ENCODE measurements around the gene PDE4D. TPM values are rescaled to one million over a fixed set of nuclear protein-coding genes. Genes with fewer than 3 reads are reported as not detected.

Gene PDE4D
- total and polyA plus RNA-seq, 4 donors = 12.8 to 167 (median 44.5) TPM

DNA sequence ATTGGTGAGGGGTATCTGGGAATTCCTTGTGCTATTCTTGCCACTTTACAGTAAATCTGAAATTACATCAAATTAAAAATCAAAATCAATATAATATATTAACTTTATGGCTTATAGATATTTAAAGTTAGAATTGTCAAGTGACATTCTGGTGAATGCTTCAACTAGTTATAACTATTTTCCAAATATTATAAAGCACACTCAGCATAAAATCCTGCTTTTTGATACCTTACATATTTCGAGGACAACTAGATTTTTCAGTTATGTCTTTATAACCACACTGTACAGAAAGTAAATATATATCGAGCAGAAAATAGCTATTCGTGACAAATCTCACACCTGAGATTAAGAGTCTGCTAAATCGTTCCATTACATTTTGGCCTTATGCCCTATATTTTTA is 210.2 kb downstream of the PDE4D start:
- WGBS, 2 donors = 95 to 96% methylated on average over 4 of the region's 4 CpGs
- Histone ChIP-seq H3K9ac (ENCODE audit: insufficient read depth in 1 of 2, low read length in 2 of 2) (no peak overlapping the region), H3K27me3 (ENCODE audit: control insufficient read depth in 3 of 3, insufficient read depth in 3 of 3, low read length in 2 of 3) (no peaks in the 10 kb centered on the region), H3K27ac (ENCODE audit: low read depth in 1 of 2, low read length in 1 of 2) (no peak overlapping the region), H3K9me3 (ENCODE audit: control insufficient read depth in 4 of 4, insufficient read depth in 3 of 4, low read length in 3 of 4) (no peaks in the 10 kb centered on the region), H3K4me3 (no peak overlapping the region), H3K4me1 (ENCODE audit: control insufficient read depth in 5 of 5, insufficient read depth in 5 of 5, low read length in 5 of 5) (peaks cover 0 to 6% (median 0%) of the 10 kb centered on the region in 5 donors), H3K36me3 (ENCODE audit: control insufficient read depth in 4 of 4, insufficient read depth in 4 of 4, low read length in 4 of 4) (peaks cover 0 to 1% (median 0%) of the 10 kb centered on the region in 4 donors)
- TF ChIP-seq, protein P1, sequence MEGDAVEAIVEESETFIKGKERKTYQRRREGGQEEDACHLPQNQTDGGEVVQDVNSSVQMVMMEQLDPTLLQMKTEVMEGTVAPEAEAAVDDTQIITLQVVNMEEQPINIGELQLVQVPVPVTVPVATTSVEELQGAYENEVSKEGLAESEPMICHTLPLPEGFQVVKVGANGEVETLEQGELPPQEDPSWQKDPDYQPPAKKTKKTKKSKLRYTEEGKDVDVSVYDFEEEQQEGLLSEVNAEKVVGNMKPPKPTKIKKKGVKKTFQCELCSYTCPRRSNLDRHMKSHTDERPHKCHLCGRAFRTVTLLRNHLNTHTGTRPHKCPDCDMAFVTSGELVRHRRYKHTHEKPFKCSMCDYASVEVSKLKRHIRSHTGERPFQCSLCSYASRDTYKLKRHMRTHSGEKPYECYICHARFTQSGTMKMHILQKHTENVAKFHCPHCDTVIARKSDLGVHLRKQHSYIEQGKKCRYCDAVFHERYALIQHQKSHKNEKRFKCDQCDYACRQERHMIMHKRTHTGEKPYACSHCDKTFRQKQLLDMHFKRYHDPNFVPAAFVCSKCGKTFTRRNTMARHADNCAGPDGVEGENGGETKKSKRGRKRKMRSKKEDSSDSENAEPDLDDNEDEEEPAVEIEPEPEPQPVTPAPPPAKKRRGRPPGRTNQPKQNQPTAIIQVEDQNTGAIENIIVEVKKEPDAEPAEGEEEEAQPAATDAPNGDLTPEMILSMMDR (IDR thresholded peaks at IDR 0.05; ENCODE audit: control extremely low read depth, extremely low read depth) = no peak
- ATAC-seq (ENCODE audit: insufficient read depth, low FRiP score) (no peak), DNase-seq (no peak)

- H3K4me3 ChIP-seq = no peak overlapping the region
- H3K27ac ChIP-seq (ENCODE audit: low read depth in 1 of 2, low read length in 1 of 2) = no peak overlapping the region
- peaks cover 0 to 1% (median 0%) of the 10 kb centered on the region in 4 donors for H3K36me3 ChIP-seq (ENCODE audit: control insufficient read depth in 4 of 4, insufficient read depth in 4 of 4, low read length in 4 of 4)
- no peaks in the 10 kb centered on the region for H3K9me3 ChIP-seq (ENCODE audit: control insufficient read depth in 4 of 4, insufficient read depth in 3 of 4, low read length in 3 of 4)
- ATAC-seq (ENCODE audit: insufficient read depth, low FRiP score) (no peak), DNase-seq (no peak)
- peaks cover 0 to 6% (median 0%) of the 10 kb centered on the region in 5 donors for H3K4me1 ChIP-seq (ENCODE audit: control insufficient read depth in 5 of 5, insufficient read depth in 5 of 5, low read length in 5 of 5)
- 86 to 91% methylated on average over 1 of the region's 1 CpG for WGBS, 2 donors
- TF ChIP-seq, protein P1 (IDR thresholded peaks at IDR 0.05; ENCODE audit: control extremely low read depth, extremely low read depth) = no peak
- no peaks in the 10 kb centered on the region for H3K27me3 ChIP-seq (ENCODE audit: control insufficient read depth in 3 of 3, insufficient read depth in 3 of 3, low read length in 2 of 3)
- no peak overlapping the region for H3K9ac ChIP-seq (ENCODE audit: insufficient read depth in 1 of 2, low read length in 2 of 2)
These were observed 211.0 kb downstream of the PDE4D start for GRCh38 chr5:59682542-59682941.

DNA sequence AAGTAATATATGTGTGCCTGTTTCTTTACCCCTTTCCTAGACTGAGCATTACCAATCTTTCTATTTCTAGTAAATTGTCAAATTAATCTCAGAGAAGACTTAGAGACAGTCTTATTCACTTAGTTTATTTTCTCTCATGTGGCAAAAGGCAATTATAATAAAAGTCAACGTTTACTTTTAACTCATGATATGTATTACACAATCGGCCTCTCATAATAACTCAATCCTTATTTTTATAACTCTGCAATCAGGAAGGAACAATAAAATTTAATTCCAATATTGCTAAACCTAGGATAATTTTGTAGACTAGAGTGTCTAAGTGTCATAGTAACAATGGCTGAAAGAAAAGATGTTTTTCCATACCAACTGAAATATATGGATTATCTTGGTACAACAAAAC is 214.6 kb downstream of the PDE4D start:
- Histone ChIP-seq H3K4me1 (ENCODE audit: control insufficient read depth in 5 of 5, insufficient read depth in 5 of 5, low read length in 5 of 5) (peaks cover 0 to 6% (median 0%) of the 10 kb centered on the region in 5 donors), H3K9me3 (ENCODE audit: control insufficient read depth in 4 of 4, insufficient read depth in 3 of 4, low read length in 3 of 4) (no peaks in the 10 kb centered on the region), H3K9ac (ENCODE audit: insufficient read depth in 1 of 2, low read length in 2 of 2) (no peak overlapping the region), H3K27me3 (ENCODE audit: control insufficient read depth in 3 of 3, insufficient read depth in 3 of 3, low read length in 2 of 3) (no peaks in the 10 kb centered on the region), H3K4me3 (no peak overlapping the region), H3K27ac (ENCODE audit: low read depth in 1 of 2, low read length in 1 of 2) (no peak overlapping the region), H3K36me3 (ENCODE audit: control insufficient read depth in 4 of 4, insufficient read depth in 4 of 4, low read length in 4 of 4) (no peaks in the 10 kb centered on the region)
- no peak for DNase-seq
- ATAC-seq (ENCODE audit: insufficient read depth, low FRiP score) = no peak
- 51 to 53% methylated on average over 2 of the region's 2 CpGs for WGBS, 2 donors
- TF ChIP-seq, protein P1 (IDR thresholded peaks at IDR 0.05; ENCODE audit: control extremely low read depth, extremely low read depth) = no peak

DNA sequence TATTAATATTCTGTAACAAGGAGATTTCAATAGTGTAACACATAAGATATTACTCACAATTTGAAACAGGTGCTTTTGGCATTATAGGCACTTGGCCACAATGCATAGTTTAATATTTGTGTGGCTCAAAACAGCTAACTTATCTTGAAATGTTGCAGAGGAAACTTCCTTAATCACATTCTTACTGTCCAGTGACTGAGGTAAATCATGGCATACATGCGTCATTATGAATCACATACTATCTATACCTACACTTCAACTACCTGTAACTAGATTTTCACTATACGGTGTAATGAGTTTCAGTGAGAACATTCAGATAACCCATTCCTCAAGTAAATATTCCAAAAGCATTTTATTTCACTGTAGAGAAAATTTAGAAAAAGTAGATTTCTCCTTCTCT is 218.8 kb downstream of the PDE4D start:
- peaks cover 0 to 10% (median 0%) of the 10 kb centered on the region in 5 donors for H3K4me1 ChIP-seq (ENCODE audit: control insufficient read depth in 5 of 5, insufficient read depth in 5 of 5, low read length in 5 of 5)
- no peaks in the 10 kb centered on the region for H3K9me3 ChIP-seq (ENCODE audit: control insufficient read depth in 4 of 4, insufficient read depth in 3 of 4, low read length in 3 of 4)
- H3K27me3 ChIP-seq (ENCODE audit: control insufficient read depth in 3 of 3, insufficient read depth in 3 of 3, low read length in 2 of 3) = no peaks in the 10 kb centered on the region
- no peak overlapping the region for H3K9ac ChIP-seq (ENCODE audit: insufficient read depth in 1 of 2, low read length in 2 of 2)
- ATAC-seq (ENCODE audit: insufficient read depth, low FRiP score) (no peak), DNase-seq (no peak)
- no peak overlapping the region for H3K4me3 ChIP-seq
- H3K36me3 ChIP-seq (ENCODE audit: control insufficient read depth in 4 of 4, insufficient read depth in 4 of 4, low read length in 4 of 4) = no peaks in the 10 kb centered on the region
- TF ChIP-seq, protein P1 (IDR thresholded peaks at IDR 0.05; ENCODE audit: control extremely low read depth, extremely low read depth) = no peak
- 94 to 98% methylated on average over 2 of the region's 2 CpGs for WGBS, 2 donors
- H3K27ac ChIP-seq (ENCODE audit: low read depth in 1 of 2, low read length in 1 of 2) = no peak overlapping the region

All from lung (tissue), 12 donors.